HG03432 (cell line): ENCODE data around the gene TMEM151A.
"Not testable (repeated sequence)": the region's sequence is repeated elsewhere in the genome, so short reads cannot be mapped to it uniquely, and the experiment has no call there.

Experiments used
- ATAC-seq: cut with Tn5 transposase; IDR thresholded peaks from one replicate; pipeline ENCODE4 v1.9.1; 2021; ENCODE audit warnings: mild to moderate bottlenecking, moderate library complexity; ENCODE audit not compliant: unreplicated experiment

The TMEM151A gene

DNA sequence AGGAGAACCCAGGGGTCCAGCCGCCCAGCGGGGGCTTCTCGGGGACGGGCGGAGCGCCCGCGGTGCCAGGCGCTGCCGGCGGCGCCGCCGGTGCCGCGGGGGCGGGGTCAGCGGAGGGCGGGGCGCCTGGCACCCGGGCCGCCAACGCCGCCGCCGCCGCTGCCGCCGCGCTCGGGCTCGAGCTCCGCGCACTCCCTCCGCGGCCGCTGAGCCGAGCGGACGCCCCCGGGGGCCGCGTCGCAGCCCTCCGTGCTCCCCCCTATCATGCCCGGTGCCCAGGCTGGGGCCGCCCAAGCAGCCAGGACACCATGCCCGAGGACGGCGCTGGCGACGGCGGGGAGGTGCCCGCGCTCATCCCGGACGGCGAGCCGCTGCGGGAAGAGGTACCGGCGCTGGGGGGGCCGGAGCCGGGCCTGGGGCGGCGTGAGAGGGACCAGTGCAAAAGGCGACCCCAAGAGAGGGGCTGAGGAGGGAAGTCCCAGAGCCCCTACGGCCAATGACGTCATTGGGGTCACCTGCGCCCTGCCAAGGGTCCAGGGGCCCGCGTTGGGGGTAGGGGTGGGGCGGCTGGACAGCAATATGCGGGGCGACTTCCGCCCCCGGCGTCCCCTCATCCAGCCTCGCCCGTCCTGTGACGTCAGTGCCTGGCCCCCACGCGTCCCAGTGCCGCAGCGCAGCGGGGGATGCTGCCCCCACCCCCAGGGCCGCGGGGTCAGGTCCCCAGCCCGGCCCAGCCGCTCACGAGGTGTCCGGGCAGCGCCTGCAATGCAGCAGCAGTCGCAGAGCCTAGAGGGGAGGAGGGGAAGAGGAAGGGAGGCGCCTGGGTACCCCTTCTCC, at the start of gene TMEM151A:
Gene TMEM151A, plus strand, starts transcription at position 189 of the 837 bp plus-strand sequence. Its CDS starts 120 bp downstream, at position 309.
- no peak for ATAC-seq

DNA sequence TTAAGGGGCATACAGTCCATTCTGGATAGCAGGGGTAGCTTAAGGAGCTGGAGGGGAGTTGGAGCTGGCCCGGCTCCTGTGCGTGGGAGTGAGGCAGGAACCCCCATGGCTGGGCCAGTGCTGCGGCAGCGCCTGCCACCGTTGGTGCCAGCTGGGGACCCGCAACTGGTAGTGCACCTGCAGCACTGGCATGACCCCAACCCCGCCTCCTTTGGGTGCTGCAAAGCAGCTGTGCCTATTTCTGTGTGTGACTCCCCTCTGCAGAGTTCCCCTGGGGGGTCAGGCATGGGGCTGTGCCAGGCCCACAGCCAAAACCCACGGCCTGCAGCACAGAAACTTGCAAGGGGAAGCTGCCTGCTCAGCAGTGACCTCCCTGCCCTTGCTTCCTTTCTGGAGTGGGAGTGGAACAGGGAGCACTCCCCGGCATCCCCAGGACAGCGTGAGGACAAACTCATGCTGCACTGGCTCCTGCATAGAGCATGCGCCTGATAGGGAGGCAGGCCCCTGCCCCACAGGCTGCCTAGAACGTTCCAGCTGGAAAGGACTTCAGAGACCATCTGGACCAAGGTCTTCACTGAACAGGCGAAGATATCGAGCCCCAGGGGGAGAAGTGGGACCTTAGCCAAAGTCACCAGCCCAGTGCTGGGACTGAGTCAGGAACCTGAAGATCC, 49.5 kb upstream of the TMEM151A start:
- ATAC-seq: no peak

DNA sequence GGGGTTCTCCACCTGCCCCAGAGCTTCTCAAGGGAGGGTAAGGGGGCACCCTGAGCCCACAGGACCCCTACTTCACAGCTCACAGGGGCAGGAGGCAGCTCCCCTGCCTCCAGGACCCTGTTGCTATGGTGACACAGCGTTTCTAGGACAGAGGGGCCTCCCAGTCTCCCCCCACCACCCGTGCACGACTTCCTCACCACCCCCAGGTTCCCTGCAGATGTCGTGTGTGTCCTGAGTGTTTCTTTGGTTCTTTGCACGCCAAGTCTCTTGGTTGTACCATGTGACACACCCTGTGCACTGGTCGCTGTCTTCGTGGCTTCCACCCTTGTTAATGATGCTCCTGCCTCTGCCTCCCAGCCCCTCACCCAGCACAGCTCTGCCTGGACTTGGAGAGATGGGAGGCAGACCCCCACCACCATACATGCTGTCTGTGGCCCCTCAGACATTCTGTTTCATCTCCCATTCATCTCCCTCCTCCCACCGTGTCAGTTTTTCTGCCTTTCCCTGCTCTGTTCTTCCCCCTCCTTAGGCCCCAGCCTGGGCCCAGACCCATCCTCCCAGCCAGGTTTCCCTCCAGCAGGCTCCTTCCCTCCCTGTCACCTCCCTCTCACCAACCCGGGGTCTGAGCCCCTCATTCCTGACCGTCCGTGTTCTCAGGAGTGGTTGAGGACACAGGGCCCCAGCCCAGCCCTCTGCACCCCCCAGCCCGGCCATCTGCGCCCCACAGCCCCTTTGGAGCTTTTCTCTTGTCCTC, 47.7 kb upstream of the TMEM151A start:
- ATAC-seq: no peak

DNA sequence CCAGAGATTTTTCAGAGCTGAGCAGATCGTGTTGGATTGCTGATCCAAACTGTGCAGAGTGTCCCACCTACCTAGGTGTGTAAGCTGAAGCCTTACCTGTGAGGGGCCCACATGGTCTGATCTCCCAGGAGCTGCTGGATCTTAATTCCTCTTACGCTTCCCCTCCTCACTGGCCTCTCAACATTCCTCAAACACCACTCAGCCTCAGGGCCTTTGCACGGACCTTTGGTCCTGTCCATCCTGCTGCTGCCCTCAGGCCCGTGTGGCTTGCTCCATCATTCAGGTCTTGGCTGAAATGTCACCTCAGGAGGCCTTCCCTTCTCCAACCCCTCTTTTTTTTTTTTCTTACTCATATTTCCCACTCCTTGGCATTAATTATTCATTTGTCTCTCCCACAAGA, 44.4 kb upstream of the TMEM151A start:
- ATAC-seq: no peak

DNA sequence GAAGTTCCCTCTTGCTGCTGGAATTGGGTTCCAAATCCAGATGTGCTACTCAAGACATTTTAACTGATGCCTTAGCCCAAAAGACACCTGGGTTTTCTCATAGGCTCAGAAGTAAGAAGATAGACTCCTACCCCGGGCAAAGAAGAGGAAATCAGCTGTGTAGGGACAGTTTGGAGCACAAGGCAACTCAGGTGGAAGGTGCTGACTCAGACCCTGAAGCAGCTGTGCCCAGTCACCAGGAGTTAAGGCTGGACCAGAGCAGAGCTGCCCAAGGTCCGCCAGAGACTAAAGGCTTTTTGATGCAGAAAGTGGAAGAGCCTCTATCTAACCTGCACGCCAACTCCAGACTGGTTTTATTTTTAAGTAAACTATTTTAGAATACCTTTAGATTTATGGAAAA, 43.9 kb upstream of the TMEM151A start:
- ATAC-seq: no peak

DNA sequence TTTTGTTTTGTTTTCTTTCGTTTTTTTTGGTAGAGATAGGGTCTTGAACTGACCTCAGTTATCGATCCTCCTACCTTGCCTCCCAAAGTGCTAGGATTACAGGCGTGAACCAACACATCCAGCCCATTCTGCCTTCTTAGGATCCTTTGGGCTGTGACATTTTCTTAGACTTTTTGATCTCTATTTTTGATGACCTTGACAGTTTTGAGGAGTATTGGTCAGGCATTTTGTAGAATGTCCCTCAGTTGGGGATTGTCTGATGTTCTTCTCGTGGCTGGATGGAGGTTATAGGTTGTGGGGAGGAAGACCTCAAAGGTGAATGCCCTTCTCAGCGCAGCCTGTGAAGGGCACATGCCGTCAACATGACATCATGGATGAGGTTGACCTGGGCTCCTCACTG, 42.8 kb upstream of the TMEM151A start:
- ATAC-seq: no peak

DNA sequence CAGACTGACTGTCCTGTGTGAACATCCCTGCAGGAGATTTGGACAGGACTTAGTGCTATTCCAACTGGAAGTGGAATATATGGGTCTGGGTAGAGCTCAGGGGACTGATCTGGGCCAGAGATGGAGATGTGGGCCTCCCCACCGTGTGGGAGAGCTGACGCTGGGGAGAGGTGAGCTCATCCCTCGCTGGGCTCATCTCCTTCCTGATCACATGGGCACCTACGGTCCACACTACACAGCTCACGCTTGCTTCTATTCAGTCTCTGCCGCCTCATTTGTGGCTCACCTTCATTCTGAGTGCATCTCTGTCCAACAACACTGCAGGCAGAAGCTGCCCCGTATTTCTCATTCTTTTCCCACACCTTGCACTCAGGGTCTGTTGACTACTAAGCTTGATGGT, 39.9 kb upstream of the TMEM151A start:
- no peak for ATAC-seq

DNA sequence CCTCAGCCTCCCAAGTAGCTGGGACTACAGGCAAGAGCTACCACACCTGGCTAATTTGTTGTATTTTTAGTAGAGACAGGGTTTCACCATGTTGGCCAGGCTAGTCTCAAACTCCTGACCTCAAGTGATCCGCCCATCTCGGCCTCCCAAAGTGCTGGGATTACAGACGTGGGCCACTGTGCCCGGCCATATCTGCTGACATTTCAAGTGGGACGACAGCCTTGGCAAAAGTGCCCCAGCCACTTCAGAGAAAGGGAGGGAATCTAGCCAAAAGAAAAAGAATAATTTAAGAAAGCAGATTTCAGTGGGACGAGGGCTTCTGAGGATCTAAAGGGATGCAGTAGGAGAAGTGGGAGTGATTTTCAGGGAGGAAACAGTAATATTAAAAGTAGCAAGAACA, 38.6 kb upstream of the TMEM151A start:
- ATAC-seq: not testable (repeated sequence)

DNA sequence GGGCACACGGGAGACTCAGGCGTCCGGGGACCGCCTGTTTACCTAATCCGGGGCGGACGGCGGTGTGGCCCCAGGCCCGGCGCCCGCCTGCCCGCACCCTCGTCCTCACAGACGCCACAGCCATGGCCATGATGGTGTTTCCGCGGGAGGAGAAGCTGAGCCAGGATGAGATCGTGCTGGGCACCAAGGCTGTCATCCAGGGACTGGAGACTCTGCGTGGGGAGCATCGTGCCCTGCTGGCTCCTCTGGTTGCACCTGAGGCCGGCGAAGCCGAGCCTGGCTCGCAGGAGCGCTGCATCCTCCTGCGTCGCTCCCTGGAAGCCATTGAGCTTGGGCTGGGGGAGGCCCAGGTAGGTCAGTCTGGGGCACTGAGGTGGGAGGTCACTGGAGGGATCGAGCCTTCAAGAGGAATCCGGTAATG, 33.2 kb upstream of the TMEM151A start:
- ATAC-seq: no peak

DNA sequence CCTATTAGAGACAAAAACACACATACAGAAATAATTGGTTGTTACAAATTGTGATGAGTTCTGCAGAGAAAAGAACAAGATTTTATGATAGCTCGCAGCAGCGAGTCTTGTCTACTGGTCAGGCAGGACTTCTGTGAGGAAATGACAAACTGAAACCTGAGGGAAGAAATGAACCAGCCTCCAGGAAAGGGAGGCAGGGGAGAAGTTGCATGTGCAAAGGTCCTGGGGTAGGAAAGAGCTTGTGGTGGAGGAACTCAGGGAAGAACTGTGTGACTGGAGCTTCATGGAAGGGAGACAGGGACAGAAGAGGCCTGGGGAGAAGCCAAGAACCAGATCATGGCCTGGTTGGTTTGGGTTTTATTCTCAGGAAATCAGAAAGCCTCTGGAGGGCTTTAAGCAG, 32.5 kb upstream of the TMEM151A start:
- ATAC-seq: no peak

DNA sequence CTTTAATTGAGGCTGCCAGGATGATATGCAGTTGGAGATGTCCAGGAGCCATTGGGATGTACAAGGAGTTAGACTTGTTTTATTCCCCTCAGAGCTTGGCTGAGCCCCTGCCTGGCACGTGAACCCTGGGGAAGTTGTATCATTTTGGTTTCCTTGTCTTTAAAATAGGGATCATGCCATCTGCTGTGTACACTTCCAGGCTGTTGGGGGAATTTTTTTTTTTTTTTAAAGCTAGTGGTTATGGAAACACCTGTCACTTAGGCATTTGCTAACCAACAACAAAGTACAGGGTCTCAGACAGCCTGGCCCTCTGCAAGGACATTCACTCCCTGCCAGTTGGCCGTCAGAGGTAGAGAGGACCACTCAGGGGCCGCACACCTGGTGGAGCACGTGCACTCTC, 31.7 kb upstream of the TMEM151A start:
- no peak for ATAC-seq

DNA sequence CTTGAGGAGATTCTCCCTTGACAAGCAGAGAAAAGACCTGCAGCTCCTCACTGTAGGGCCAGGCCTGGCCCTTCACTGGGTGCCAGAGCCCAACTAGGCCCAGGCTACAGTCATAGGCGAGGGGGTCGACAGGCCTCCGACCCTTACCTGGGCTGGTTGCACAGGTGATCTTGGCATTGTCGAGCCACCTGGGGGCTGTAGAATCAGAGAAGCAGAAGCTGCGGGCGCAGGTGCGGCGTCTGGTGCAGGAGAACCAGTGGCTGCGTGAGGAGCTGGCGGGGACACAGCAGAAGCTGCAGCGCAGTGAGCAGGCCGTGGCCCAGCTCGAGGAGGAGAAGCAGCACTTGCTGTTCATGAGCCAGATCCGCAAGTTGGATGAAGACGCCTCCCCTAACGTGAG, 30.1 kb upstream of the TMEM151A start:
- ATAC-seq: no peak

DNA sequence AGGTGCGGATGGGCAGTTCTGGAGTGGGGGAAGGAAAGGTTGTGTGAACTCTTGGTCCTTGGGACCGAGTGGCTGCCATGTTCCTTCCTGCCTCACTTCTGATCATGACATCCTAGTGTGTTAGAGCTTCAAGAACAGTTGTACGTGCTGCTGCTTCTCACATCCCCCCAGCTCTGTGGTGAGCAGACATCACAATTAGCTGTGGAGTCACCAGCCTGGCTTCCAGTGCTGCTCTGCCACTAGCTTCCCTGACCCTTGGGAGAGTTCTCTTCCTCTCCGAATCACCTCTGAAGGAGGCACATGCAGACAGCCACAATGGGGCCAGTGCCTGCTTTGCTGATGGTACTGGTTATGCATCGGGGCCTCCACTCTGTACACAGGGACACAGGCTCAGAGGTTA, 29.5 kb upstream of the TMEM151A start:
- no peak for ATAC-seq

DNA sequence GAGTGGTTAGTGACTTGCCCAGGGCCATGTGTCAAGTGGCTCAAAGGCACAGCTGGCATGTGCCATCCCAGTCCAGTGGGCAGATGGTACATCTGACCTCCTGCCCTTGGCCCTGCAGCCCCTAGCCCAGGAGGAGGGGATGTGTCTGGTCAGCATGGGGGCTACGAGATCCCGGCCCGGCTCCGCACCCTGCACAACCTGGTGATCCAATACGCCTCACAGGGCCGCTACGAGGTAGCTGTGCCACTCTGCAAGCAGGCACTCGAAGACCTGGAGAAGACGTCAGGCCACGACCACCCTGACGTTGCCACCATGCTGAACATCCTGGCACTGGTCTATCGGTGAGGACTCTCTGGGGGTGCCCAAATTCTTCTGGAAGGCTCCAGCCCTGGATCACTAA, 29.0 kb upstream of the TMEM151A start:
- no peak for ATAC-seq

DNA sequence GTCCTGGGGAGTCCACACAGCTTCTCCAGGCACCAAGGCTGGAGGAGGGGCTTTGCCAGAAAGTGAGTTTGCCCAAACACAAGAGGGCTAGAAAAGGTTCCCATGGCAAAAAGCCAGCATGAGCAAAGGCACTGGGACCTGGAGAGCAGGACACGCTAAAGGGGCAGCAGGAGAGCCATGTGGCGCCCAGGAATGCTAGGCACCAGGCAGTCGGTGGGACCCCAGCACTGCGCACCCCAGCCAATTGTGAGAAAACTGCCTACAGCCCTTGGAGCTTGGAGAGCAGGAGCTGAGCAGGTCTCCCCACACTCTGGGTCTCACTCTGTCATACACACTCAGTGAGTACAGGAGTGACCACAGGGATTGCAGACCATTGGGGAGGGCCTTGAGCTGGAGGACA, 28.5 kb upstream of the TMEM151A start:
- no peak for ATAC-seq

DNA sequence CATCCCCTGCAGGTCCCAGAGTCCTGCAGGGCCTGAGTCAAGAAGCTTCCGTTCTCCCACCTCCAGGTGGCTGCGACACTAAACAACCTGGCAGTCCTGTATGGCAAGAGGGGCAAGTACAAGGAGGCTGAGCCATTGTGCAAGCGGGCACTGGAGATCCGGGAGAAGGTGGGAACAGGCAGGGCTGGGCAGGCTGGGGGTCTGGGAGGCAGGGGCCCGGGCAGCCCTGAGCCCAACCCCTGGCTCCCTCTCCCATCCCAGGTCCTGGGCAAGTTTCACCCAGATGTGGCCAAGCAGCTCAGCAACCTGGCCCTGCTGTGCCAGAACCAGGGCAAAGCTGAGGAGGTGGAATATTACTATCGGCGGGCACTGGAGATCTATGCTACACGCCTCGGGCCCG, 27.9 kb upstream of the TMEM151A start:
- no peak for ATAC-seq

DNA sequence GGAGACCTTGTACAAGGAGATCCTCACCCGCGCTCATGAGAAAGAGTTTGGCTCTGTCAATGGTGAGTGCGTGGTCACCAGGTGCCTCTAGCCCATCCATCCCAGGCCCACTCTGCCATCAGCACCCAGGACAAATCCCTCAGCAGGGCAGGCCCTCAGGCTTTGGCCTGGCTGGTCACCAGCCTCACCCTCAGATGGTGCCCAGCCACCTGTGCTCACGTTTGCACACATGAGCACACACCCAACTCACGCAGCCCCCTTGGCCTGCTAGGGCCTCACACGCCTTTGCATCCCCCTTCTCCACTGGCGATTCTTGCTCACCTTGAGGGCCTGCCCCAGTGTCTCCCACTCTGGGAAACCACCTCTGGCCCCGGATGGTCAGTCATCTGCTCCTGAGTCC, 27.3 kb upstream of the TMEM151A start:
- no peak for ATAC-seq

DNA sequence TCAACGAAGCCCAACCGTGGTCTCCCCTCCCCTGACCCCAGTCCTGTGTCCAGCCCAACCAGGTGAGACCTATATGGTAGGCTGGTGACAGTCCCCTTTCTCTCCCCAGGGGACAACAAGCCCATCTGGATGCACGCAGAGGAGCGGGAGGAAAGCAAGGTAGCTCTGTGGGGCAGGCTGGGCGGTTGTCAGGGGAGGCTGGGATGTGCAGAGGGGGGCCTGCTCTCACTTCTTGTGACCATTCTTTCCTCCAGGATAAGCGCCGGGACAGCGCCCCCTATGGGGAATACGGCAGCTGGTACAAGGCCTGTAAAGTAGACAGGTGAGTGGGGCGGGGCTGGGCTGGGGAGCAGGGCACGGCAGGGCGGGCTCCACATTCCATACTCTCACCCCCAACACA, 26.8 kb upstream of the TMEM151A start:
- no peak for ATAC-seq

DNA sequence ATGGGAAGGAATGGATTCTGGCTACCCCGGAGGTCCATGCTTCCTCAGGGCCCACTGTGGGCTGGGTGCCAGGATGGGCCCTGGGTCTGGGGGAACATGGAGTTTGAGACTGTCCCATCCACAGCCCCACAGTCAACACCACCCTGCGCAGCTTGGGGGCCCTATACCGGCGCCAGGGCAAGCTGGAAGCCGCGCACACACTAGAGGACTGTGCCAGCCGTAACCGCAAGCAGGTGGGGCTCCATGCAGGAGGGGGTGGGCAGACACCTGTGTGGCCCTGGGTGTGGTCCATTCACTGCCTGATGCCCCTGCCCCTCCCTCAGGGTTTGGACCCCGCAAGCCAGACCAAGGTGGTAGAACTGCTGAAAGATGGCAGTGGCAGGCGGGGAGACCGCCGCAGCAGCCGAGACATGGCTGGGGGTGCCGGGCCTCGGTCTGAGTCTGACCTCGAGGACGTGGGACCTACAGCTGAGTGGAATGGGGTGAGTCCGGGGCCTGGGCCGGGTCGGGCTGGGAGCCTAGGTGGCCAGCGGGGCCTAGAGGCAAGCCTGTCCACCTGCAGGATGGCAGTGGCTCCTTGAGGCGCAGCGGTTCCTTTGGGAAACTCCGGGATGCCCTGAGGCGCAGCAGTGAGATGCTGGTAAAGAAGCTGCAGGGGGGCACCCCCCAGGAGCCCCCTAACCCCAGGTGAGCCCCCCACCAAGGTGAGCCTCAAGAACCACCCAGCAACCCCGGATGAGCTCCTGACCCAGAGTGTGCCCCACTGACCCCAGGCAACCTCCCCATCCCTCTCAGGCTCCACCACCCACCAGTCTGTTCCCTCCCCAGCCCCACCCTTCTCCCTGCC, 25.9 kb upstream of the TMEM151A start:
- no peak for ATAC-seq

DNA sequence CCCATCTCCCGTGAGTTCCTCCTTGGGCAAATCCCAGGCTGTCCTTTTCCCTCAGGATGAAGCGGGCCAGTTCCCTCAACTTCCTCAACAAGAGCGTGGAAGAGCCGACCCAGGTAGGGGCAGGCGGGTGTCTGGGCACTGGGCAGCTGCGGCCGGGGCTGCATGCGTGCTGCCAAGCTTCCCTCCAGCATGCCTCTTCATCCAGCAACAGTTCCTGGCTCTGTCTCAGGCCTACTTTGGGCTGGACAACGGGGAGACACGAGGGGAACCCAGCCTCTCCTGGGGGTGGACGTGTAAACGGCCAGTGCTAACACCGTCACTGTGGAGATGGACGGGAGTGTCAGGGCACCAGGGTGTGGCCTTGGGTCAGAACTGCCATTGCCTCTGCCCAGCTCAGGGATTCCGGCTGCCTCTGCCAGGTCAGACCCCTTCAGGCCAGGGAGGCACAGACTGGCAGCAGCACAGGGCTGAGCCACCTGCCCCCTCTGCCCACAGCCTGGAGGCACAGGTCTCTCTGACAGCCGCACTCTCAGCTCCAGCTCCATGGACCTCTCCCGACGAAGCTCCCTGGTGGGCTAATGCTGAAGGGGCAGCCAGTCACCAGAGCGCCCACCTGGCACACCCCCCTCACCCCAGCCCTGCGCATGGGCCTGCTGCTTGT, 25.2 kb upstream of the TMEM151A start:
- ATAC-seq: no peak
